Gastrocnemius medialis (tissue), 4 donors: Measurements from ENCODE around the gene SSNA1.

Source experiments
- POLR2A ChIP-seq, 2 donors: fragments of 450-650 bp; IDR thresholded peaks; one replicate each; pipeline ENCODE4 v1.6.1; 2017; ENCODE audit warnings: antibody characterized with exemption in 2 of 2, mild to moderate bottlenecking in 2 of 2, moderate library complexity in 2 of 2
- TF ChIP-seq, protein P1 (sequence below), 5 experiments: fragments of 450-650 bp in 3 of 5; fragments of 200-600 bp in 2 of 5; sonication (generic) in 2 of 5; IDR thresholded peaks in 4 of 5; conservative IDR thresholded peaks in 1 of 5; 1 replicate in 4 of 5; 2 replicates in 1 of 5; pipeline ENCODE4 v1.5.1; 2016 to 2019; ENCODE audit warnings: antibody characterized with exemption in 5 of 5, mild to moderate bottlenecking in 3 of 5, moderate library complexity in 3 of 5

DNA sequence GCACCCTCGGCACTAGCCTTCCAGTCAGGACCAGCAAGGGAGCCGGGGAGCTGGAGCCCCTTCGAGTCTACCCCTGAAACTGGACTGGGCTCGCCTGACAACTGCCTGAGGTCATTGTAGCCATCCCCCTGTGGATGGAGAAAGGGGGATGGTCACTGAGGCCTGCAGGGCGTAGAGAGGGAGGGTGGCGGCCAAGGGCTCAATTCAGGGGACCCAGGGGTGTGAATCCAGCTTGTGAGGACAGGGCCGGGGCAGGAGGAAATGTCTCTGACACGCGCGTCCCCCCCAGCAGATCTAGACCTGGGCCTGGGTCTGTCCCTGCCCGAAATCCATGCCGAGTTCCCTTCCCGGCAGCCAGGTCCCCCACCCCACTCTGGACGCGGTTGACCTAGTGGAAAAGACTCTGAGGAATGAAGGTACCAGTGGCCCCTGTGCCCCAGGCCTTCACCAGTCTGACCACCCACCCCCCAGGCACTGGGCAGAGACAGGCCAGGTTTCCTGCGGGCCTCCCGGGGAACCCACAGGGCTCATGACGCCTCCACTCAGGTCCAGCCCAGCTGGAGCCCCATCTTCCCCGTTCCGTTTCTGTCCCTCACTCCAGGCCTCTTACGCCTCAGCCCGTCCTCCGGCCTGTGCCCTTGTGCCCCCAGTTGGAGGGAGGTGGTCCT is 43.0 kb downstream of the SSNA1 start:
- TF ChIP-seq, protein P1, sequence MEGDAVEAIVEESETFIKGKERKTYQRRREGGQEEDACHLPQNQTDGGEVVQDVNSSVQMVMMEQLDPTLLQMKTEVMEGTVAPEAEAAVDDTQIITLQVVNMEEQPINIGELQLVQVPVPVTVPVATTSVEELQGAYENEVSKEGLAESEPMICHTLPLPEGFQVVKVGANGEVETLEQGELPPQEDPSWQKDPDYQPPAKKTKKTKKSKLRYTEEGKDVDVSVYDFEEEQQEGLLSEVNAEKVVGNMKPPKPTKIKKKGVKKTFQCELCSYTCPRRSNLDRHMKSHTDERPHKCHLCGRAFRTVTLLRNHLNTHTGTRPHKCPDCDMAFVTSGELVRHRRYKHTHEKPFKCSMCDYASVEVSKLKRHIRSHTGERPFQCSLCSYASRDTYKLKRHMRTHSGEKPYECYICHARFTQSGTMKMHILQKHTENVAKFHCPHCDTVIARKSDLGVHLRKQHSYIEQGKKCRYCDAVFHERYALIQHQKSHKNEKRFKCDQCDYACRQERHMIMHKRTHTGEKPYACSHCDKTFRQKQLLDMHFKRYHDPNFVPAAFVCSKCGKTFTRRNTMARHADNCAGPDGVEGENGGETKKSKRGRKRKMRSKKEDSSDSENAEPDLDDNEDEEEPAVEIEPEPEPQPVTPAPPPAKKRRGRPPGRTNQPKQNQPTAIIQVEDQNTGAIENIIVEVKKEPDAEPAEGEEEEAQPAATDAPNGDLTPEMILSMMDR (IDR thresholded peaks at IDR 0.05 in 4 of 5, conservative IDR thresholded peaks at IDR 0.05 in 1 of 5), result no peak
- no peak for TF ChIP-seq POLR2A (IDR thresholded peaks at IDR 0.05)
